ENCODE results near the gene HIRA. TPM values are rescaled to one million over a fixed set of nuclear protein-coding genes. Genes with fewer than 3 reads are reported as not detected.

The HIRA gene
- total and polyA plus RNA-seq, 2 of the 8 experiments (the other 6 are each of a cell fraction or from before 2014, with no cell fraction given), result 34.9 to 67.2 TPM

DNA sequence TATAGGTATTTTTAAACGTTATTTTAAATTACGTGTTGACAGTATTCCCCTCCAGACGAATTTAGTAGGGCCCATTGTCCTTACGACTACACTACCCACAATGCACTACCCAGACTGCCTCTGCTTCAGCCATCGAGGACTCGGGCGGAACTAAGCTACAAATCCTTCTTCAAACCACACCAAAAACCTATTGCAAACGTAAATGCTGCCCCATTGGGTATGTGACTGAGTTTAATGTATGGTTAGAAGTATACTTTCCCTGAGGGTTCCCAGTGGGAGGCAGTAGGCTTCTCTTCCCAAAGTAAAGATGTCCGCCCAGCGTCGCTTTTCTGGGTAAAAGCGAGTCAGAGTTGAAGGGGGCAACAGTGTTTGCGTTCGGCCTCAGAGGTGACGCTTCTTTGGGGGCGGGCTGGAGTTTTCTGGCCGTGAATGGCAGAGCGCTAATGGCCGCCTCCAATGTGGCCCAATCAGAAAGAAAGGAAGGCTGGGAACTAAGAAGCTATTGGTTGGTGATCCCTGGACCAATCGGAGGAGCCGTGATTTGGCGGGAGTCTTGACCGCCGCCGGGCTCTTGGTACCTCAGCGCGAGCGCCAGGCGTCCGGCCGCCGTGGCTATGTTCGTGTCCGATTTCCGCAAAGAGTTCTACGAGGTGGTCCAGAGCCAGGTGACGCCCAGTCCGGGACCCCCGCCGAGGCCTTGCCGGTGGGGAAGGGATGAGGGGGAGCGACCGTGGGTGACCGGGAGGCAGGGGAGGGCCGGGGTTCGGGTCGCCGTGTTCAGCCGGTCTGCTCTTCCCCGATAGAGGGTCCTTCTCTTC is 48.0 kb upstream of the HIRA start, which contains the start of gene CDC45 (continued):
- TF ChIP-seq TEAD4 (IDR thresholded peaks at IDR 0.05; ENCODE audit: low read depth, low read length), result no peak
- no peak for TF ChIP-seq SRF (IDR thresholded peaks at IDR 0.05; ENCODE audit: low read depth, low read length)
- peak; percentile 88 for TF ChIP-seq TAF1 (IDR thresholded peaks at IDR 0.05; ENCODE audit: low read depth, low read length)
- TF ChIP-seq, protein P1, sequence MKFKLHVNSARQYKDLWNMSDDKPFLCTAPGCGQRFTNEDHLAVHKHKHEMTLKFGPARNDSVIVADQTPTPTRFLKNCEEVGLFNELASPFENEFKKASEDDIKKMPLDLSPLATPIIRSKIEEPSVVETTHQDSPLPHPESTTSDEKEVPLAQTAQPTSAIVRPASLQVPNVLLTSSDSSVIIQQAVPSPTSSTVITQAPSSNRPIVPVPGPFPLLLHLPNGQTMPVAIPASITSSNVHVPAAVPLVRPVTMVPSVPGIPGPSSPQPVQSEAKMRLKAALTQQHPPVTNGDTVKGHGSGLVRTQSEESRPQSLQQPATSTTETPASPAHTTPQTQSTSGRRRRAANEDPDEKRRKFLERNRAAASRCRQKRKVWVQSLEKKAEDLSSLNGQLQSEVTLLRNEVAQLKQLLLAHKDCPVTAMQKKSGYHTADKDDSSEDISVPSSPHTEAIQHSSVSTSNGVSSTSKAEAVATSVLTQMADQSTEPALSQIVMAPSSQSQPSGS (IDR thresholded peaks at IDR 0.05; ENCODE audit: low read length), result no peak; the same call in 1 of the 2 replicates
- no peak for TF ChIP-seq CHD7 (IDR thresholded peaks at IDR 0.05; ENCODE audit: insufficient replicate concordance, low read length)
- no peak for TF ChIP-seq RFX5 (IDR thresholded peaks at IDR 0.05; ENCODE audit: borderline replicate concordance, low read depth, low read length)
- TF ChIP-seq CREB1 (IDR thresholded peaks at IDR 0.05), result peak; percentile 85
- no peak for TF ChIP-seq ATF3 (IDR thresholded peaks at IDR 0.05; ENCODE audit: insufficient read depth, low read depth, low read length)
